Thyroid gland (tissue), 4 donors: ENCODE measurements around the gene H2AZ1. TPM values are rescaled to one million over a fixed set of nuclear protein-coding genes. Genes with fewer than 3 reads are reported as not detected.

Source experiments
- DNase-seq, 2 donors: peaks; one replicate each; pipeline ENCODE4 v3.0.0-alpha.2; 2019
- H3K27ac ChIP-seq, 3 donors: fragments of 200-600 bp; sonication (generic); 1 replicate in 2 of 3; 2 replicates in 1 of 3; pipeline ENCODE4 v1.5.1; 2016 to 2019; ENCODE audit warnings: mild to moderate bottlenecking in 1 of 3, moderate library complexity in 1 of 3
- H3K27me3 ChIP-seq: fragments of 200-600 bp; sonication (generic); one replicate; pipeline ENCODE4 v1.5.1; 2019
- H3K36me3 ChIP-seq, 2 donors: fragments of 200-600 bp; sonication (generic); one replicate each; pipeline ENCODE4 v1.5.1; 2016 to 2019
- H3K4me1 ChIP-seq, 2 donors: fragments of 200-600 bp; sonication (generic); one replicate each; pipeline ENCODE4 v1.5.1; 2017 to 2019
- H3K4me3 ChIP-seq, 3 donors: fragments of 200-600 bp; sonication (generic); replicated peaks in 1 of 3; 1 replicate in 2 of 3; 2 replicates in 1 of 3; pipeline ENCODE4 v1.5.1; 2016; ENCODE audit warnings: mild to moderate bottlenecking in 1 of 3
- H3K9me3 ChIP-seq: fragments of 200-600 bp; sonication (generic); one replicate; pipeline ENCODE4 v1.5.1; 2017
- POLR2A ChIP-seq, 2 donors: fragments of 450-650 bp; IDR thresholded peaks; one replicate each; pipeline ENCODE4 v1.6.1; 2017; ENCODE audit warnings: antibody characterized with exemption in 2 of 2, mild to moderate bottlenecking in 2 of 2, moderate library complexity in 1 of 2
- WGBS, 2 donors: methylation state at CpG; one replicate each; pipeline ENCODE4 v1.1.5; 2017; 5-methylcytosine and 5-hydroxymethylcytosine counted together
- intact Hi-C: fragments of 100-400 bp; cut with DNase I; formaldehyde crosslinking; loops from one replicate; pipeline ENCODE4 v1.15.1; 2023
- total RNA-seq, 4 donors: library from RNA; depleted of rRNA; stranded (reverse); fragments of >200 nt; gene quantifications; one replicate each; pipeline ENCODE4 v1.2.3, GENCODE V29; 2016
- TF ChIP-seq, protein P1 (sequence below), 6 experiments: fragments of 200-600 bp in 3 of 6; fragments of 450-650 bp in 3 of 6; sonication (generic) in 3 of 6; IDR thresholded peaks; one replicate each; pipeline ENCODE4 v1.5.1; 2016 to 2019; ENCODE audit warnings: antibody characterized with exemption in 6 of 6, mild to moderate bottlenecking in 2 of 6, inconsistent platforms in 1 of 6, moderate library complexity in 1 of 6

Gene H2AZ1
- total RNA-seq, 4 donors from 2014 or later = 141 to 185 (median 150) TPM

DNA sequence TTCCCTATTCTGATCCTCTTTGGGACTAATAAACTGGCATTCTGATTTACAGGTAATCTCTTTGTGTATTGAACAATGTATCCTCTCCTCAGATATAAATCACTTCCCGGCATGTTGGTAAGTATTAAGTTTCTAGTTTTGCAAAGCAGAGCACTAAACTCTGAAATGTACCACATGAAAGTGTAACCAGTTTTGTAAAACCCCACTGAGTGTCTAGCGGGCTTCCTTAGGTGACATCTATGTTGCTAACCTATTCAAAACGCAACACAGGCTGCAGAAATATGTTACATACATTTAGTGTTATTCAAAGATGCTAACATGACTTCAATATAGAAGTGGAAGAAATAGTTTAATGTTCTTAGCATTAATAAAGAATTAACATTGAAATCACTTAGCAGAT lies 28.9 kb downstream of the H2AZ1 start:
- WGBS, 2 donors = 94 to 98% methylated on average over 3 of the region's 3 CpGs
- Histone ChIP-seq H3K27me3 (no peaks in the 10 kb centered on the region), H3K36me3 (peaks cover 3% of the 10 kb centered on the region in 2 donors), H3K9me3 (no peaks in the 10 kb centered on the region), H3K27ac (no peak overlapping the region), H3K4me3 (no peak overlapping the region), H3K4me1 (no peaks in the 10 kb centered on the region)
- TF ChIP-seq POLR2A (IDR thresholded peaks at IDR 0.05) = no peak
- TF ChIP-seq, protein P1, sequence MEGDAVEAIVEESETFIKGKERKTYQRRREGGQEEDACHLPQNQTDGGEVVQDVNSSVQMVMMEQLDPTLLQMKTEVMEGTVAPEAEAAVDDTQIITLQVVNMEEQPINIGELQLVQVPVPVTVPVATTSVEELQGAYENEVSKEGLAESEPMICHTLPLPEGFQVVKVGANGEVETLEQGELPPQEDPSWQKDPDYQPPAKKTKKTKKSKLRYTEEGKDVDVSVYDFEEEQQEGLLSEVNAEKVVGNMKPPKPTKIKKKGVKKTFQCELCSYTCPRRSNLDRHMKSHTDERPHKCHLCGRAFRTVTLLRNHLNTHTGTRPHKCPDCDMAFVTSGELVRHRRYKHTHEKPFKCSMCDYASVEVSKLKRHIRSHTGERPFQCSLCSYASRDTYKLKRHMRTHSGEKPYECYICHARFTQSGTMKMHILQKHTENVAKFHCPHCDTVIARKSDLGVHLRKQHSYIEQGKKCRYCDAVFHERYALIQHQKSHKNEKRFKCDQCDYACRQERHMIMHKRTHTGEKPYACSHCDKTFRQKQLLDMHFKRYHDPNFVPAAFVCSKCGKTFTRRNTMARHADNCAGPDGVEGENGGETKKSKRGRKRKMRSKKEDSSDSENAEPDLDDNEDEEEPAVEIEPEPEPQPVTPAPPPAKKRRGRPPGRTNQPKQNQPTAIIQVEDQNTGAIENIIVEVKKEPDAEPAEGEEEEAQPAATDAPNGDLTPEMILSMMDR (IDR thresholded peaks at IDR 0.05) = no peak
- DNase-seq = no peak
- intact Hi-C loops = no loop called here

DNA sequence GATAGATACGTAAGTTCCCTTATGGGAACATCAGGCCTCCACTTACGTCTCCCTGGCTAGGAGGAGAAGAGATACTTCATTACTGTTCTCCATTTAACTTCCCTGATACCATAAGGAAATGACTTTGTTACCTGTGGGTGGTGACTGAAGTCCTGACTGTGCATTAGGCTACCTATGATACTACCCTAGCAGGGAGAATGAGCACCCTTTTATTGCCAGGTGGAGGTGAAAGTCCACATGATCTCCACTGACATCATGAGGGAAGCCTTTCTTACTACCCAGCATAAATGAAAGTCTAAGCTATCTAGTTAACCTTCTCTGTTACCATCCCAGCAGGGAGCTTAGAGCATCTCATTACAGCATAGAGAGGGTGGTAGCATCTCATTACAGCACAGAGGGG lies 31.4 kb downstream of the H2AZ1 start:
- Histone ChIP-seq H3K27ac (no peak overlapping the region), H3K4me1 (no peaks in the 10 kb centered on the region), H3K27me3 (no peaks in the 10 kb centered on the region), H3K4me3 (no peak overlapping the region), H3K36me3 (peaks cover 3% of the 10 kb centered on the region in 2 donors), H3K9me3 (no peaks in the 10 kb centered on the region)
- 95 to 100% methylated on average over 2 of the region's 2 CpGs for WGBS, 2 donors
- intact Hi-C loops = no loop called here
- TF ChIP-seq, protein P1 (IDR thresholded peaks at IDR 0.05) = no peak
- TF ChIP-seq POLR2A (IDR thresholded peaks at IDR 0.05) = no peak
- no peak for DNase-seq

DNA sequence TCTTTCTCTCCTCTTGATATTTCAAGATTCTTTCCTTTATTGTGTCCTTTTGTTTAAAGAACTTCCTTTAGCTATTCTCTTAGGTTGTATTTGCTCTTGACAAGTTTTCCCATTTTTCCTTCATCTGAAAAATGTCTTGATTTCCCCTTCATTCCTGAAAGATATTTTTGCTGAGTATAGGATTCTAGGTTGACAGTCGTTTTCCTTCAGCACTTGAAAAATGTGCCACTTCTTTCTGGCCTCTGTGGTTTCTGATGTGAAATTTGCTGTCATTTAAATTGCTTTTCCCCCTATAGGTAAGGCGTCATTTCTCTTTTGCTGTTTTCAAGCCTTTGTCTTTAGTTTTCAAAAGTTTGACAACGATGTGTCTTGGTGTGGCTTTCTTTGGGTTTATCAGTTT lies 32.5 kb downstream of the H2AZ1 start:
- H3K4me1 ChIP-seq = no peaks in the 10 kb centered on the region
- peaks cover under 1 to 3% of the 10 kb centered on the region in 2 donors for H3K36me3 ChIP-seq
- no peak for DNase-seq
- no peaks in the 10 kb centered on the region for H3K27me3 ChIP-seq
- WGBS, 2 donors = 96 to 98% methylated on average over 3 of the region's 3 CpGs
- no peak for TF ChIP-seq POLR2A (IDR thresholded peaks at IDR 0.05)
- TF ChIP-seq, protein P1 (IDR thresholded peaks at IDR 0.05) = no peak
- intact Hi-C loops = no loop called here
- H3K4me3 ChIP-seq = no peak overlapping the region
- no peaks in the 10 kb centered on the region for H3K9me3 ChIP-seq
- no peak overlapping the region for H3K27ac ChIP-seq

DNA sequence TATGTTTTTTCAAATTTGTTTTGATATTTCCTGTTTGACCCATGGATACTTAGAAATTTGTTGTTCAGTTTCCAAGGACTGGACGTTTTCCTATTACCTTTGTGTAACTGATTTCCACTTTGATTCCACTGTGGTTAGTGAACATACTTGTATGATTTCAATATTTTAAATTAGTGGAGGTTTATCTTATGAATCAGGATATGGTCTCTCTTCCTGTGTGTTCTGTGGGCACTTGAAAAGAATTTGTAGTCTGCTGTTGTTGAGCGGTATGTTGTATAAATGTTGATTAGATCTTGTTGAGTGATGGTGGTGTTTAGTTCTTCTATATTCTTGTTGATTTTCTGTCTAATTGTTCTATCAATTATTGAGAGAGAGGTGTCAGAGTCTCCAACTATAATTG lies 34.6 kb downstream of the H2AZ1 start:
- DNase-seq = no peak
- TF ChIP-seq POLR2A (IDR thresholded peaks at IDR 0.05) = no peak
- TF ChIP-seq, protein P1 (IDR thresholded peaks at IDR 0.05) = no peak
- H3K4me1 ChIP-seq = no peaks in the 10 kb centered on the region
- intact Hi-C loops = no loop called here
- H3K9me3 ChIP-seq = no peaks in the 10 kb centered on the region
- H3K27ac ChIP-seq = no peak overlapping the region
- H3K4me3 ChIP-seq = no peak overlapping the region
- no peaks in the 10 kb centered on the region for H3K27me3 ChIP-seq
- peaks cover 0 to 3% of the 10 kb centered on the region in 2 donors for H3K36me3 ChIP-seq
- 89 to 98% methylated on average over 2 of the region's 2 CpGs for WGBS, 2 donors

Other genes with a start within 250 kb of the H2AZ1 start
- gene DAPP1, start 133.4 kb downstream of the H2AZ1 start, total RNA-seq = 1 to 10 TPM in 2 of 4 donors, under 1 TPM in 2; 0.33 to 1.5 (median 0.70) TPM
- gene LAMTOR3, start 55.8 kb downstream of the H2AZ1 start, total RNA-seq = 100 to 1,000 TPM in 1 of 4 donors, 10 to 100 TPM in 3; 67.5 to 103 (median 86.1) TPM
- 10 to 100 TPM; 48.1 to 84.4 (median 72.3) TPM for gene DNAJB14, start 3.7 kb downstream of the H2AZ1 start, total RNA-seq
- gene DDIT4L, start 240.2 kb upstream of the H2AZ1 start, total RNA-seq = 1 to 10 TPM; 1.4 to 3.7 (median 1.6) TPM